ENCODE data around the gene PPP1R16B.
"Not testable (repeated sequence)": the region's sequence is repeated elsewhere in the genome, so short reads cannot be mapped to it uniquely, and the experiment has no call there.

PPP1R16B gene

DNA sequence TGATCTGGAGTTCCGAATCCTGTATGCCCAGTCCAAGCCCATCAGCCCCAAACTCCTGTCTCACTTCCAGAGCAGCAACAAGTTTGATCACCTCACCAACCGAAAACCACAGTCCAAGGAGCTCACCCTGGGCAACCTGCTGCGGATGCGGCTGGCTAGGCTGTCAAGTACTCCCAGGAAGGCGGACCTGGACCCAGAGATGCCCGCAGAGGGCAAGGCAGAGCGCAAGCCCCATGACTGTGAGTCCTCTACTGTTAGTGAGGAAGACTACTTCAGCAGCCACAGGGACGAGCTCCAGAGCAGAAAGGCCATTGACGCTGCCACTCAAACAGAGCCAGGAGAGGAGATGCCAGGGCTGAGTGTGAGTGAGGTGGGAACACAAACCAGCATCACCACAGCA, 146.1 kb downstream of the PPP1R16B start:
- no peak overlapping the region for H3K4me3 ChIP-seq (ENCODE audit: low read depth in 1 of 2, low read length in 2 of 2)
- no peak overlapping the region for H3K27ac ChIP-seq (ENCODE audit: low read length)
- H3K9me3 ChIP-seq (ENCODE audit: control insufficient read depth in 1 of 2, low read length in 2 of 2): no peaks in the 10 kb centered on the region
- peaks cover 5 to 10% of the 10 kb centered on the region in 2 donors for H3K36me3 ChIP-seq (ENCODE audit: control insufficient read depth in 1 of 2, insufficient read depth in 2 of 2, low read length in 2 of 2)
- H3K27me3 ChIP-seq (ENCODE audit: low read depth, low read length): no peaks in the 10 kb centered on the region
- H3K4me1 ChIP-seq (ENCODE audit: control insufficient read depth in 1 of 2, insufficient read depth in 2 of 2, low read length in 2 of 2): no peaks in the 10 kb centered on the region

DNA sequence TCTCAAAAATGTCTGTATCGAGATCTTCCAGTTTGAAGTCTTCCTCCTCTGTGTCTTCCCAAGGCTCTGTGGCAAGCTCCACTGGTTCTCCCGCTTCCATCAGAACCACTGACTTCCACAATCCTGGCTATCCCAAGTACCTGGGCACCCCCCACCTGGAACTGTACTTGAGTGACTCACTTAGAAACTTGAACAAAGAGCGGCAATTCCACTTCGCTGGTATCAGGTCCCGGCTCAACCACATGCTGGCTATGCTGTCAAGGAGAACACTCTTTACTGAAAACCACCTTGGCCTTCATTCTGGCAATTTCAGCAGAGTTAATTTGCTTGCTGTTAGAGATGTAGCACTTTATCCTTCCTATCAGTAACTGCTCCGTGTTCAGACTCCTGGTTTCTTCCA, 146.7 kb downstream of the PPP1R16B start:
- H3K36me3 ChIP-seq (ENCODE audit: control insufficient read depth in 1 of 2, insufficient read depth in 2 of 2, low read length in 2 of 2): peaks cover 5 to 10% of the 10 kb centered on the region in 2 donors
- no peaks in the 10 kb centered on the region for H3K27me3 ChIP-seq (ENCODE audit: low read depth, low read length)
- H3K4me1 ChIP-seq (ENCODE audit: control insufficient read depth in 1 of 2, insufficient read depth in 2 of 2, low read length in 2 of 2): no peaks in the 10 kb centered on the region
- no peak overlapping the region for H3K27ac ChIP-seq (ENCODE audit: low read length)
- no peak overlapping the region for H3K4me3 ChIP-seq (ENCODE audit: low read depth in 1 of 2, low read length in 2 of 2)
- no peaks in the 10 kb centered on the region for H3K9me3 ChIP-seq (ENCODE audit: control insufficient read depth in 1 of 2, low read length in 2 of 2)

DNA sequence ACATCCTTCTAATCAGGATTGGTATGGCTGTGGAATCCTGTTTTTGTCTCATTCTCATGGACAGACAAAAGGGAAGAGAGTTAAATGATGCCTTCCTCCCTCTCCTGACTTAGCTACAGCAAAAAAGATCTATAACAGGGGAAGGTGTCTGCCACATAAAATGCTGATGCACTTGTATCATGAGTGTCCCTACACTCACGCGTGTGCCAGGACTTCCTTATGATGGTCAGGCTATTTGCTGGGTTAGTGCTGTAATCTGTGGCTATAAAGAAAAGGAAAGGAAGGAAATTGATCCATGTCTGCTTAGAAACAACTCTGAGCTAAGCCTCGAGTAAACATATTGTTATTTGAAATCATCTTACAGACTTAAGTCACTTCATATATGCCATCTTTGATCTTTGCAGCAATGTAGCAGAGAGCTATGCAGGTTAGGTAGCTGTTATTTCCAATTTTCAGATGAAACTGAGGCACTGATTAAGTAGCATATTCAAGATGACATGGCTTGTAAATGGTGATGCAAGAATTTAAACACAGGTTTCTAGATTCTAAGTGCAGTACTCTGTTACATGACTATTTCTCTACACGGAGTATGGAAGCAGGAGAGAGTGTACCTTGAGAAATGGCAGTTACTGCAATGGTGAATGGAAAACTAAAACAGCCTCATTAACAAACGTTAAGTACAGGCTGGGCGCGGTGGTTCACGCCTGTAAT, 148.3 kb downstream of the PPP1R16B start:
- H3K9me3 ChIP-seq (ENCODE audit: control insufficient read depth in 1 of 2, low read length in 2 of 2): no peaks in the 10 kb centered on the region
- no peaks in the 10 kb centered on the region for H3K4me1 ChIP-seq (ENCODE audit: control insufficient read depth in 1 of 2, insufficient read depth in 2 of 2, low read length in 2 of 2)
- no peaks in the 10 kb centered on the region for H3K27me3 ChIP-seq (ENCODE audit: low read depth, low read length)
- no peak overlapping the region for H3K27ac ChIP-seq (ENCODE audit: low read length)
- peaks cover 3 to 5% of the 10 kb centered on the region in 2 donors for H3K36me3 ChIP-seq (ENCODE audit: control insufficient read depth in 1 of 2, insufficient read depth in 2 of 2, low read length in 2 of 2)
- no peak overlapping the region for H3K4me3 ChIP-seq (ENCODE audit: low read depth in 1 of 2, low read length in 2 of 2)

DNA sequence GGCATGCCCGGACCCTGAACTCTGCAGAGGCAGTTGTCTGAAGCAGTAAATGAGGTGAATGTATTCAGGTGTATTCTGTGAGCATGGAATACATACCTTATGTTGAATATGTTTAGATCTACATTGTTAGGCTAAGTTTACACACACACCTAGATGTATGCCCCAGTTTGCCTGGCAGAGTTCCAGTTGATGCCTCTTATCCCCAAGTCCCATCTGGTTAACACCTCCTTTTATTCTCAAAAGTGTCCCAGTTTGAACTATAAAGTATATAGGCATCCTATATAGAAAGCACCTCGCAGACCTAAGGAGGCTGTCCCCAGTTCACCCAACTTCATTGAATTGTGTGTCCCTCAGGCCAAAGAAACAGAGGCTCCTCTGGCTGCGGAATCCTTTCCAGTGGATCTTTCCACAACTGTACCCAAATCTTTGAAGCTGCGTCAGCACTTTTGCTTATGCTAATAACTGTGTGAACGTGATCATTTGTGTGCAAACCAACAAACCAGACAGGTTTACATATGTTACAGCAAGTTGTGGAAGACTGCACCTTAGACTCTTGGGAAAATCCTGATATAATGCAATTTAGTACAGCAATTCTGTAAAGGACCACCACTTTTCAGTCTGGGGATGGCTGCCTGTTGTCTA, 151.9 kb downstream of the PPP1R16B start:
- H3K27me3 ChIP-seq (ENCODE audit: low read depth, low read length): no peaks in the 10 kb centered on the region
- H3K36me3 ChIP-seq (ENCODE audit: control insufficient read depth in 1 of 2, insufficient read depth in 2 of 2, low read length in 2 of 2): peaks cover 0 to 2% of the 10 kb centered on the region in 2 donors
- no peak overlapping the region for H3K4me3 ChIP-seq (ENCODE audit: low read depth in 1 of 2, low read length in 2 of 2)
- H3K4me1 ChIP-seq (ENCODE audit: control insufficient read depth in 1 of 2, insufficient read depth in 2 of 2, low read length in 2 of 2): peaks cover 6 to 7% of the 10 kb centered on the region in 2 donors
- no peaks in the 10 kb centered on the region for H3K9me3 ChIP-seq (ENCODE audit: control insufficient read depth in 1 of 2, low read length in 2 of 2)
- no peak overlapping the region for H3K27ac ChIP-seq (ENCODE audit: low read length)

DNA sequence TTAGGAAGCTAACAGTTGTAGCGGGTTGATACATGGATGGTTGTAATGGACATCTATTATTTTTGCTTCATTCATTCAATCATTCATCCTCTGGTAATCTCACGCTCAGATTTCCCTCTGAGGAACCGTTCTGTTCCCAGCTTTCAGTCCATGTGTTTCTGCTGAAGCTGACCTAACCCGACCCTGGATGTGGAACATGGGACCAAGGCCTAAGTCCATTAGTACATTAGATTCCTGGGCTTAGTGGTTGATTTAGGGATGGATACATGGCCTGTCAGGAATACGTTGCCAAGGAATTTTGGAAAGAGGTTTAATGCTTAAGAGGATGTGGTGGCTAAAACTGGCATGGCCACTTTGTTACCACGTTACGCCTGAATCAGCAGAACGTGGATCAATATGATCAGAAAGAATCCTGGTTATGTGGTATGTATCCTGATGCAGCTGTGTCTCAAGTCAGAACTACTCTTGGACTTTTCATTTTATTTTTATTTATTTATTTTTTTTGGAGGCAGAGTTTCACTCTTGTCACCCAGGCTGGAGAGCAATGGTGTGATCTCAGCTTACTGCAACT, 152.5 kb downstream of the PPP1R16B start:
- H3K27ac ChIP-seq (ENCODE audit: low read length): no peak overlapping the region
- no peak overlapping the region for H3K4me3 ChIP-seq (ENCODE audit: low read depth in 1 of 2, low read length in 2 of 2)
- H3K9me3 ChIP-seq (ENCODE audit: control insufficient read depth in 1 of 2, low read length in 2 of 2): no peaks in the 10 kb centered on the region
- no peaks in the 10 kb centered on the region for H3K27me3 ChIP-seq (ENCODE audit: low read depth, low read length)
- H3K4me1 ChIP-seq (ENCODE audit: control insufficient read depth in 1 of 2, insufficient read depth in 2 of 2, low read length in 2 of 2): peaks cover 6 to 11% of the 10 kb centered on the region in 2 donors
- H3K36me3 ChIP-seq (ENCODE audit: control insufficient read depth in 1 of 2, insufficient read depth in 2 of 2, low read length in 2 of 2): no peaks in the 10 kb centered on the region

DNA sequence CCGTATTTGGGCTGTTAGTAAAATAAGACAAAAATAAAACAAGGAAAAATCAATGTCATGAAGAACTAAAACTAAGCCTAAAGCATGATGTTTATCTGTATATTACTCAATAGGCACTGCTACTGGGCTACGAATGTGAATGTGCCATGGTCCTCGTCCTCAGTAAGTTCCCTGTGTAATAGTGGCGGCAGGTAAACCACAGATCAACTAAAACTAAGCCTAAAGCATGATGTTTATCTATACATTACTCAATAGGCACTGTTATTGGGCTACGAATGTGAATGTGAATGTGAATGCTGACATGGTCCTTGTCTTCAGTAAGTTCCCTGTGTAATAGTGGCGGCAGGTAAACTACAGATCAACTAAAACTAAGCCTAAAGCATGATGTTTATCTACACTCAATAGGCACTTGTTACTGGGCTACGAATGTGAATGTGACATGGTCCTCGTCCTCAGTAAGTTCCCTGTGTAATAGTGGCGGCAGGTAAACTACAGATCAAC, 154.7 kb downstream of the PPP1R16B start:
- H3K9me3 ChIP-seq (ENCODE audit: control insufficient read depth in 1 of 2, low read length in 2 of 2); H3K27me3 ChIP-seq (ENCODE audit: low read depth, low read length); H3K36me3 ChIP-seq (ENCODE audit: control insufficient read depth in 1 of 2, insufficient read depth in 2 of 2, low read length in 2 of 2); H3K27ac ChIP-seq (ENCODE audit: low read length); H3K4me3 ChIP-seq (ENCODE audit: low read depth in 1 of 2, low read length in 2 of 2): not testable (repeated sequence)
- peaks cover 6 to 23% of the 10 kb centered on the region in 2 donors for H3K4me1 ChIP-seq (ENCODE audit: control insufficient read depth in 1 of 2, insufficient read depth in 2 of 2, low read length in 2 of 2)

DNA sequence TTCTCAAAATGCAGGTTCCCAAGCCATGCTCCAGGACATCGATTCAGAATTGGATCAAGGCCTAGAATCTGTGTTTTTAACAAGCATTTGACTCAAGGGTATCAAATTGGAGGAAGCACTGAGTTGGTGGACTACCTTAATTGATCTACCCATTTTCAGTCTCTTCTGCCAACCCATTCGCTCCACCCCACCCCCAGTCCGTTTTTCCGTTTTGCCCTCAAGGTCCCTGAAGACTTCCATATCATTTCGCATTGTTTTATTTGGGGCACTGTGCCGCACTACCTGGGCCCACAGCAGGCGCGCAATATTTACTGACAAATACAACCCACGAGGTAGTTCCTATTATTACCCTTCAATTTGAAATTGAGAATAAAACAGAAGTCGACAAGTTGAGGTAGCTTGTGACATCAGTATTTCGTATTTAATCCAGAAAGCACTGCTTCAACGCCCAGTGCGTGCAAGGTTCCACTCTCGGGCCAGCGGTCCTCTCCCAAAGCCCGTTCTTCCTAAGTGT, 156.1 kb downstream of the PPP1R16B start:
- Histone ChIP-seq H3K4me3 (ENCODE audit: low read depth in 1 of 2, low read length in 2 of 2) (peak overlapping the region; percentile 86 to 90), H3K4me1 (ENCODE audit: control insufficient read depth in 1 of 2, insufficient read depth in 2 of 2, low read length in 2 of 2) (peaks cover 6 to 23% of the 10 kb centered on the region in 2 donors), H3K27me3 (ENCODE audit: low read depth, low read length) (no peaks in the 10 kb centered on the region), H3K9me3 (ENCODE audit: control insufficient read depth in 1 of 2, low read length in 2 of 2) (no peaks in the 10 kb centered on the region), H3K36me3 (ENCODE audit: control insufficient read depth in 1 of 2, insufficient read depth in 2 of 2, low read length in 2 of 2) (peaks cover 0 to 9% of the 10 kb centered on the region in 2 donors), H3K27ac (ENCODE audit: low read length) (peak overlapping the region; percentile 64)

DNA sequence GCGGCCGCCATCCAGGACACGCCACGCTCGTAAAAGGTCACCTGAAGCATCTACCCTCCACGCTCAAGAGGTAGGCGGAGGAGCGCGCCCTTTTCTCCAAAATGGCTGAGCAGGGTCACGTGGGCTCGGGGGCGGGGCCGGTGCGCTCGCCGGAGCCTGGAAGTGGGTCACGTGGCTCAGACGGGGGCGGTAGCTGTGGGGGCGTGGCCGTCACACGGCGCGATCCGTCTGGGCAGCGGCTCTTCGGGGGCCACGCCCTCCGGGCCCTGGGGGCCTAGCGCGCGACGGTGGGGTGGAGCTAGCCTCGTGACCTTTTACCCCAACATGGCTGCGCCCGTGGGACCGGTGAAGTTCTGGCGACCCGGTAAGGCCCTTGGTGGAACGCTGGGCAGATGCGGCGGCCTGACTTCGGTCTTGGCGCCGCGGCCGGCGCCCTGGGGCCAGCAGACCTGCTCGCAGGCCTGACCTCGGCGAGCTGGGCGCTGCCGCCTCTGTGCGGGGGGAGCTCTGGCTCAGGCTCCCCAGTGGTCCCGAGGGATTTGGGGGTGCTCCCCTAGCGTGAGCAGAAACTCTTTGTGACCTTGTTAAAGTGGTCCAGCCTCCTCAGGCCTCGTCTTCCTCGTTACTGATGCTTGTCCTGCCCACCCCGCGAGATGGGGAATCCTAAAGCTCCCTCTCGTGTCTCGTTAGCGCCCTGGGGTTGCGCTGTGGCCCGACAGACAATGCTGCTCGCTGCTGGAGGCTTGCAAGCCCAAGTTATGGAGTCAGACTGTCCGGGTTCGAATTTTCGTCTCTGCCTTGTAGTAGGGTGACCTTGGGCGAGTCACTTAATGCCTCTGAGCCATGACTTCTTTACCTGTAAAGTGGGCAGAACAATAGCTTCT, 156.8 kb downstream of the PPP1R16B start, which contains the start of gene DHX35:
Gene DHX35 (plus strand): TSS at position 301 of the 884 bp plus-strand sequence. CDS start 24 bp downstream, at position 325.
- Histone ChIP-seq H3K4me3 (ENCODE audit: low read depth in 1 of 2, low read length in 2 of 2) (peak within 1 kb of the TSS; percentile 90 to 93), H3K9me3 (ENCODE audit: control insufficient read depth in 1 of 2, low read length in 2 of 2) (no peaks in the 10 kb centered on the region), H3K4me1 (ENCODE audit: control insufficient read depth in 1 of 2, insufficient read depth in 2 of 2, low read length in 2 of 2) (peaks cover 6 to 23% of the 10 kb centered on the region in 2 donors), H3K27ac (ENCODE audit: low read length) (peak within 1 kb of the TSS; percentile 94), H3K27me3 (ENCODE audit: low read depth, low read length) (no peaks in the 10 kb centered on the region), H3K36me3 (ENCODE audit: control insufficient read depth in 1 of 2, insufficient read depth in 2 of 2, low read length in 2 of 2) (peaks cover 0 to 9% of the 10 kb centered on the region in 2 donors)

DNA sequence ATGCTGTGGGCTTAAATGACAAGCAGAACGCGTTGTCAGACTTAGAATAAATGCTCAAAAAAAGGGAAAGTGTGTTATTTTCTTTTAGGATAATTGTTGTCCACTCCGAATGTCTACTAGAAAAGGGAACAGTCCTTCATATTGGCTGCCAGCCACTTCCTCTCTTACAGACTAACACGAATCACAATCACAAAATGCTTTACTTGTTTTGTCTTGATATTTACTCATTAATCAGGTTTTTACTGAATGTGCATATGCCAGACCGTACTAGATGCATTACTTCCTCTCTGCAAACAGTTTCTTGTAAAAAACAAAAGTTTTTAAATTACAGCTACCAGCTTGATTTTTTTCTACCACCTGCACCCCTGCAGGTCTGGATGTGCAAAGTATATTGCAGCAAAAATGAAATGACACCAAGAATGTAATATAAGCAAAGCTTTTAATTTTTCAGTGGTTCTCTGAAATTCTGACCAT, 157.5 kb downstream of the PPP1R16B start:
- Histone ChIP-seq H3K4me3 (ENCODE audit: low read depth in 1 of 2, low read length in 2 of 2) (peak overlapping the region; percentile 90 to 93), H3K27me3 (ENCODE audit: low read depth, low read length) (no peaks in the 10 kb centered on the region), H3K36me3 (ENCODE audit: control insufficient read depth in 1 of 2, insufficient read depth in 2 of 2, low read length in 2 of 2) (peaks cover 0 to 9% of the 10 kb centered on the region in 2 donors), H3K9me3 (ENCODE audit: control insufficient read depth in 1 of 2, low read length in 2 of 2) (no peaks in the 10 kb centered on the region), H3K4me1 (ENCODE audit: control insufficient read depth in 1 of 2, insufficient read depth in 2 of 2, low read length in 2 of 2) (peaks cover 6 to 23% of the 10 kb centered on the region in 2 donors), H3K27ac (ENCODE audit: low read length) (peak overlapping the region; percentile 94)

DNA sequence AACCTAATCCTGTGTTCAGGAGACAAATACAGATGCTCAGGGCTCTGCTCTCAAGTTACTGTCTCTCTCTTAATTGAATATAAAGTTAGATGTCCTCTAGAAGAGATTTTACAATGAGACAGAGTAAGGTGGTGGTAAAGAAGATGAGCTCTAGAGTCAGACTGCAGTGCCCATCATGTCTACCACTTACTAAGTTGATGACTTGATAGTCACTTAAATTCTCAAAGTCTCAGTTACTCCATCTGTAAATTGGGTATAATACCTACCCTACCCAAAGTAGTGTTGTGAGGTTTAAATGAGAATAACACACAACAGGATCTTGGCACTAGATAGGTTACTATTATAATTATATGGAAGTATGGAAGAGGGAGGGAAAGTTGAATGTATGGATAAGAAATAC, 158.2 kb downstream of the PPP1R16B start:
- H3K4me1 ChIP-seq (ENCODE audit: control insufficient read depth in 1 of 2, insufficient read depth in 2 of 2, low read length in 2 of 2): peaks cover 6 to 23% of the 10 kb centered on the region in 2 donors
- H3K9me3 ChIP-seq (ENCODE audit: control insufficient read depth in 1 of 2, low read length in 2 of 2): no peaks in the 10 kb centered on the region
- H3K27ac ChIP-seq (ENCODE audit: low read length): peak overlapping the region; percentile 94
- peak overlapping the region in 1 of 2 donors; percentile 90 for H3K4me3 ChIP-seq (ENCODE audit: low read depth in 1 of 2, low read length in 2 of 2)
- H3K36me3 ChIP-seq (ENCODE audit: control insufficient read depth in 1 of 2, insufficient read depth in 2 of 2, low read length in 2 of 2): peaks cover 0 to 9% of the 10 kb centered on the region in 2 donors
- H3K27me3 ChIP-seq (ENCODE audit: low read depth, low read length): no peaks in the 10 kb centered on the region
